Neuronal stem cell (in vitro differentiated cells): Measurements from ENCODE around the gene PITPNB.

Source experiments
- DNase-seq: peaks from one replicate; pipeline ENCODE4 v3.0.0-alpha.2; 2013; ENCODE audit warnings: low spot score
- H2AFZ ChIP-seq: one replicate; pipeline ENCODE4 v1.6.1; 2013; ENCODE audit warnings: mild to moderate bottlenecking, low read length, inconsistent platforms
- H2AK5ac ChIP-seq: 2 replicates; pipeline ENCODE4 v1.6.1; 2013; ENCODE audit warnings: low read depth, mild to moderate bottlenecking, inconsistent platforms, low read length, moderate library complexity, mixed read lengths
- H2BK120ac ChIP-seq: 2 replicates; pipeline ENCODE4 v1.6.1; 2013; ENCODE audit warnings: low read depth, mild to moderate bottlenecking, inconsistent platforms, low read length, moderate library complexity, mixed read lengths
- H2BK12ac ChIP-seq: one replicate; pipeline ENCODE4 v1.6.1; 2013; ENCODE audit warnings: low read length, inconsistent platforms
- H2BK15ac ChIP-seq: 2 replicates; pipeline ENCODE4 v1.6.1; 2013; ENCODE audit warnings: mild to moderate bottlenecking, low read length, inconsistent platforms, mixed read lengths
- H2BK5ac ChIP-seq: one replicate; pipeline ENCODE4 v1.6.1; 2013; ENCODE audit warnings: inconsistent platforms, mild to moderate bottlenecking, low read length, moderate library complexity
- H3K14ac ChIP-seq: one replicate; pipeline ENCODE4 v1.6.1; 2013; ENCODE audit warnings: low read length, inconsistent platforms
- H3K18ac ChIP-seq: 2 replicates; pipeline ENCODE4 v1.6.1; 2013; ENCODE audit warnings: low read length, inconsistent platforms
- H3K23ac ChIP-seq: 2 replicates; pipeline ENCODE4 v1.6.1; 2013; ENCODE audit warnings: low read depth, mild to moderate bottlenecking, mixed read lengths, low read length, inconsistent platforms; ENCODE audit not compliant: poor library complexity
- H3K27ac ChIP-seq: replicated peaks from 3 replicates; pipeline ENCODE4 v1.5.1; 2013; ENCODE audit warnings: low read length, inconsistent platforms
- H3K27me3 ChIP-seq, 3 experiments: 2 replicates each; pipeline ENCODE4 v1.6.1; 2013; ENCODE audit warnings: low read length in 3 of 3, mild to moderate bottlenecking in 2 of 3, inconsistent platforms in 1 of 3, low read depth in 1 of 3, mixed read lengths in 1 of 3, moderate library complexity in 1 of 3; ENCODE audit not compliant: control insufficient read depth in 3 of 3, insufficient read depth in 3 of 3
- H3K36me3 ChIP-seq, 2 donors: replicated peaks in 1 of 2; 2 replicates each; pipeline ENCODE4 v1.6.1; 2013; ENCODE audit warnings: low read length in 2 of 2; ENCODE audit not compliant: control insufficient read depth in 2 of 2, insufficient read depth in 2 of 2
- H3K4ac ChIP-seq: 2 replicates; pipeline ENCODE4 v1.6.1; 2013; ENCODE audit warnings: inconsistent platforms, mild to moderate bottlenecking, low read length, moderate library complexity
- H3K4me1 ChIP-seq, 2 donors: 1 replicate in 1 of 2; 2 replicates in 1 of 2; pipeline ENCODE4 v1.6.1; 2013; ENCODE audit warnings: low read length in 2 of 2, low read depth in 1 of 2; ENCODE audit not compliant: control insufficient read depth in 2 of 2, insufficient read depth in 1 of 2
- H3K4me2 ChIP-seq: one replicate; pipeline ENCODE4 v1.6.1; 2013; ENCODE audit warnings: mild to moderate bottlenecking, low read length, inconsistent platforms; ENCODE audit not compliant: insufficient read depth, poor library complexity, severe bottlenecking
- H3K4me3 ChIP-seq, 2 donors: 2 replicates each; pipeline ENCODE4 v1.5.1; 2013; ENCODE audit warnings: low read length in 2 of 2, mild to moderate bottlenecking in 2 of 2, inconsistent platforms in 1 of 2, moderate library complexity in 1 of 2
- H3K79me1 ChIP-seq: one replicate; pipeline ENCODE4 v1.6.1; 2013; ENCODE audit warnings: low read depth, mild to moderate bottlenecking, inconsistent platforms, low read length, moderate library complexity
- H3K9ac ChIP-seq: one replicate; pipeline ENCODE4 v1.6.1; 2013; ENCODE audit warnings: mild to moderate bottlenecking, low read depth, low read length, inconsistent platforms; ENCODE audit not compliant: poor library complexity
- H3K9me3 ChIP-seq, 2 donors: replicated peaks in 1 of 2; 2 replicates each; pipeline versions ENCODE3 to v1.6.1; 2013; ENCODE audit warnings: low read length in 2 of 2, mild to moderate bottlenecking in 2 of 2, inconsistent platforms in 1 of 2, low read depth in 1 of 2, mixed read lengths in 1 of 2, moderate library complexity in 1 of 2; ENCODE audit not compliant: control insufficient read depth in 2 of 2, insufficient read depth in 1 of 2
- H4K8ac ChIP-seq: one replicate; pipeline ENCODE4 v1.6.1; 2013; ENCODE audit warnings: low read depth, mild to moderate bottlenecking, inconsistent platforms, low read length, moderate library complexity
- H4K91ac ChIP-seq: one replicate; pipeline ENCODE4 v1.6.1; 2013; ENCODE audit warnings: low read length, low read depth, mild to moderate bottlenecking, inconsistent platforms; ENCODE audit not compliant: poor library complexity
- WGBS, 2 donors: extraction: QIAGEN DNeasy Blood & Tissue Kit; methylation state at CpG; one replicate each; pipeline ENCODE4 v1.1.7; 2013; ENCODE audit warnings: missing lambda C conversion rate in 2 of 2, mixed read lengths in 1 of 2; ENCODE audit not compliant: insufficient read length in 2 of 2, insufficient replicate concordance in 1 of 2; ENCODE audit errors: extremely low coverage in 2 of 2; 5-methylcytosine and 5-hydroxymethylcytosine counted together

PITPNB gene

DNA sequence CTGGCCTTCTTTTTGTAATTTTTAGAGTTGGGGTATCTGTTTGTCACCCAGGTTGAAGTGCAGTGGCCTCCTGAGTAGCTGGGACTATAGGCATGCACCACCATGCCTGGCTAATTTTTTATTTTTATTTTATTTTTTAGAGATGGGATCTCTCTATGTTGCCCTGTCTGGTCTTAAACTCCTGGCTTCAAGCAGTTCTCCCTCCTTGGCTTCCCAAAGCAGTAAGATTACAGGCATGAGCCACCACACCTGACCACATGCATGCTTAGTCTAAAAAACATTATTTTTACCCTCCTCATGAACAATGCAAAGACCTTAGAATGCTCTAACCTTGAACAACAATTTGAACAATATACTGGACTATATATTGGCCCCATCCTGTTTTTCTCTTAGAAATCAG lies 22.1 kb upstream of the PITPNB start:
- Histone ChIP-seq H2AFZ (no peak overlapping the region), H3K4me3 (no peak overlapping the region), H3K36me3 (peaks cover 0 to 12% of the 10 kb centered on the region in 2 donors), H3K4me1 (no peaks in the 10 kb centered on the region), H4K91ac (no peak overlapping the region), H3K79me1 (no peaks in the 10 kb centered on the region), H3K27me3 (no peaks in the 10 kb centered on the region), H2BK120ac (no peak overlapping the region), H4K8ac (no peak overlapping the region), H2BK15ac (no peak overlapping the region), H3K27ac (no peak overlapping the region), H2AK5ac (no peak overlapping the region), H3K9me3 (no peaks in the 10 kb centered on the region), H3K9ac (no peak overlapping the region), H3K4me2 (no peak overlapping the region), H3K14ac (no peak overlapping the region), H2BK12ac (no peak overlapping the region), H3K23ac (no peak overlapping the region), H3K4ac (no peak overlapping the region), H2BK5ac (no peak overlapping the region), H3K18ac (no peak overlapping the region)
- no peak for DNase-seq

DNA sequence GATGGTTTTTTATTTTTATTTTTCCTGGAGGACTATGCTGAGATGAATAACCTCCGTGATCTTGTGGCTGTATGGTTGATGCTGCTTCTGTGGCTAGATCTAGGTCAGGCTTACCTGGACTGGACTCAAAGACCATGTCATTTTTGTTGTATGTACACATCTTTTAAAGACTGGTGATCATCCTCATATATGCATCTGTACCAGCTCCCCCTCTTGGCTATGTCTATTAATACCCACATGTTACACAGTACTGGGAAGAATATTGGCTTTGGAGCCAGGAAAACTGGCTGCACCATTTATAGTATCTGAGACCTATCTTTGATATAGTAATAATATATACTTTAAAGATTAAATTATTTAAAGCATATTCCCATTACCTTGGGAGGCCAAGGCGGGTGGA lies 18.4 kb upstream of the PITPNB start:
- Histone ChIP-seq H3K4me2 (no peak overlapping the region), H3K4ac (no peak overlapping the region), H2BK15ac (no peak overlapping the region), H3K4me3 (no peak overlapping the region), H2BK5ac (no peak overlapping the region), H3K79me1 (no peaks in the 10 kb centered on the region), H4K91ac (no peak overlapping the region), H2AK5ac (no peak overlapping the region), H2AFZ (no peak overlapping the region), H3K9me3 (no peaks in the 10 kb centered on the region), H2BK120ac (no peak overlapping the region), H3K27me3 (no peaks in the 10 kb centered on the region), H3K18ac (no peak overlapping the region), H3K27ac (no peak overlapping the region), H3K23ac (no peak overlapping the region), H2BK12ac (no peak overlapping the region), H3K36me3 (peaks cover 2 to 29% of the 10 kb centered on the region in 2 donors), H3K14ac (no peak overlapping the region), H4K8ac (no peak overlapping the region), H3K9ac (no peak overlapping the region), H3K4me1 (no peaks in the 10 kb centered on the region)
- WGBS, 2 donors: no CpG with 5 or more reads among the region's 2 CpGs
- DNase-seq: no peak

DNA sequence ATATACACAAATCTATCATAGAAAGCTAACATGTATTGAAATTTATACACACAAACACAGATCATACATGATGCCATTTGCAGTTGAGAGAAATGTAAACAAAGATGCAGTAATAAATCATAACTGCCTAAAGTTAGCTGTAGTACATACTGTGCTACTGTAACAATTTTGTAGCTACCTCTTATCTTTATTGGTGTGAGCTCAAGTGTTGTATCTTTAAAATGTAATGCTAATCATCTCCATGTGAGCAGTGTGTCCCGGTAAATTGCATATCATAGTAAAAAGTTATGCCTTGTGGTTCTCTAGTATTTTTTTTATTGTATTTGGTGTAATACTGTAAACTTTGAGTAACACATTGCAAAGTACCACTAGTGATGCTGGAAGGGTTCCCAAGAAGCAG lies 16.8 kb upstream of the PITPNB start:
- H4K91ac ChIP-seq: no peak overlapping the region
- H3K23ac ChIP-seq: no peak overlapping the region
- no peaks in the 10 kb centered on the region for H3K79me1 ChIP-seq
- no peak overlapping the region for H4K8ac ChIP-seq
- no peaks in the 10 kb centered on the region for H3K9me3 ChIP-seq
- H2BK12ac ChIP-seq: no peak overlapping the region
- no peak overlapping the region for H3K14ac ChIP-seq
- no peak overlapping the region for H2BK15ac ChIP-seq
- H2BK5ac ChIP-seq: no peak overlapping the region
- H3K4me2 ChIP-seq: no peak overlapping the region
- H2AK5ac ChIP-seq: no peak overlapping the region
- no peak overlapping the region for H3K27ac ChIP-seq
- DNase-seq: no peak
- no peak overlapping the region for H2AFZ ChIP-seq
- H3K9ac ChIP-seq: no peak overlapping the region
- H3K27me3 ChIP-seq: no peaks in the 10 kb centered on the region
- no peak overlapping the region for H3K18ac ChIP-seq
- peaks cover 2 to 26% of the 10 kb centered on the region in 2 donors for H3K36me3 ChIP-seq
- no peaks in the 10 kb centered on the region for H3K4me1 ChIP-seq
- no CpG with 5 or more reads among the region's 1 CpG for WGBS, 2 donors
- H3K4me3 ChIP-seq: no peak overlapping the region
- H2BK120ac ChIP-seq: no peak overlapping the region
- no peak overlapping the region for H3K4ac ChIP-seq

DNA sequence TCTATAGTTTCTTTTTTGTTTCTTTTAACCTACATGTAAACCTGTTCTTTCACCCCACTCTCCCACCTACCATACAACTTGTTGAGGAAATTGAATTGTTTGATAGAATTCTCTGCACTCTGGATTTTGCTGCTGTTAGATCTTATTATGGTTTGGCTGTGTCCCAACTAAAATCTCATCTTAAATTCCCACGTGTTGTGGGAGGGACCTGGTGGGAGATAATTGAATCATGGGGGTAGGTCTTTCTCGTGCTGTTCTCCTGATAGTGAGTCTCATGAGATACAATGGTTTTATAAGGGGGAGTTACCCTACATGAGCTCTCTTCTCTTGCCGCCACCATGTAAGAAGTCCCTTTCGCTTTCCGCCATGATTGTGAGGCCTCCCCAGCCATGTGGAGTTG lies 15.0 kb upstream of the PITPNB start:
- Histone ChIP-seq H3K36me3 (peaks cover 2 to 26% of the 10 kb centered on the region in 2 donors), H2BK15ac (no peak overlapping the region), H2BK5ac (no peak overlapping the region), H3K4me2 (no peak overlapping the region), H4K91ac (no peak overlapping the region), H2BK12ac (no peak overlapping the region), H3K14ac (no peak overlapping the region), H3K27me3 (no peaks in the 10 kb centered on the region), H3K23ac (no peak overlapping the region), H3K4me3 (no peak overlapping the region), H3K27ac (no peak overlapping the region), H3K4me1 (peaks cover 0 to 2% of the 10 kb centered on the region in 2 donors), H2AFZ (no peak overlapping the region), H3K79me1 (no peaks in the 10 kb centered on the region), H3K4ac (no peak overlapping the region), H2BK120ac (no peak overlapping the region), H4K8ac (no peak overlapping the region), H3K9ac (no peak overlapping the region), H3K9me3 (no peaks in the 10 kb centered on the region), H2AK5ac (no peak overlapping the region), H3K18ac (no peak overlapping the region)
- no CpG with 5 or more reads among the region's 5 CpGs for WGBS, 2 donors
- no peak for DNase-seq
